ENCODE data around the gene RPTOR.

RPTOR gene

GRCh38 chr17:80630560-80631120 is 86.0 kb downstream of the RPTOR start:
- no peaks in the 10 kb centered on the region for H3K27me3 ChIP-seq (ENCODE audit: control insufficient read depth, insufficient read depth, low read length)
- no peaks in the 10 kb centered on the region for H3K36me3 ChIP-seq (ENCODE audit: control insufficient read depth, insufficient read depth, low read length)
- DNase-seq (ENCODE audit: low read depth, low spot score), result no peak
- no peak overlapping the region for H3K4me3 ChIP-seq (ENCODE audit: low read length)
- H3K4me1 ChIP-seq (ENCODE audit: control insufficient read depth, insufficient read depth, low read length), result no peaks in the 10 kb centered on the region; the same call in 1 of the 2 replicates
- no CpG with 5 or more reads among the region's 9 CpGs for WGBS (ENCODE audit: insufficient coverage, insufficient read length)
- no peak overlapping the region for H3K27ac ChIP-seq (ENCODE audit: low read length)
- H3K9me3 ChIP-seq (ENCODE audit: control insufficient read depth, insufficient read depth, low read length), result no peaks in the 10 kb centered on the region

DNA sequence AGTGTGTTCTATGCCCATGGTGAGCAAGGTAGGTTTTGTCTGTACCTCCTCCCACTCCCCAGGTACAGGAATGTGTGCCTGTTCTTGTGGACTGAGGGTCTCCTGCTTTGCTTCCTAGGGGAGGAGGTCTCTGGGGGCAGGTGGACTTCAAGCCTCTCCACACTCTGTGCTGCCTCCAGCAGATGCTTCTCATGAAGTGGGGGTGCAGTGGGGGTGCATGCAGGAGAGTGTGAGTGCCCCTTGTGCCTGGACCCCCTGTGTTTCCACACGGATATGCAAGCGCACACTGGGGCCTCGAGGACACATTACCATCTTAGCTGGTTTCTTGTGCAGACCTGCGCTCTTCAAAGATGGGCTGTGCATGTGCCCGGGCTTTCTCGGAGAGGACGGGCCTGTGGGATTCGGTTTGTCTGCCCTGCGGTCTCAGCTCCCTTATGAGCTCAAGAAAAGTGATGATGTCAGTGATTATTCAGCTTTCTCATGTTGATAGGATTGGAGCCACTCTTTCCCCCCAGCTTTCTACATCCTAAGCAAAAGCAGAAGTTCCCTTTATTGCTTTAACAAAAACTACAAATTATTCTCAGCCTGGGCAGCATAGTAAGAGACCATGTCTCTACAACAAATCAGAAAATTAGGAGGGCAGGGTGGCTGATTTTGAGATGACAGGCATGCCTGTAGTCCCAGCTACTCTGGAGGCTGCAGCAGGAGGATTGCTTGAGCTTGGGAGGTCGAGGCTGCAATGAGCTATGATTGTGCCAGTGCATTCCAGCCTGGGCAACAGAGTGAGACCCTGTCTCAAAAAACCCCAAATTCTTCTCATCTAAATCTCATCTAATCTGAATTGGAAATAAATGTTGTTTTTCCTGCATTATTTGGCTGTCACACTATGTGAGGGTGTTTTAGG is 86.8 kb downstream of the RPTOR start:
- H3K27ac ChIP-seq (ENCODE audit: low read length), result no peak overlapping the region
- no peaks in the 10 kb centered on the region for H3K36me3 ChIP-seq (ENCODE audit: control insufficient read depth, insufficient read depth, low read length)
- H3K4me1 ChIP-seq (ENCODE audit: control insufficient read depth, insufficient read depth, low read length), result no peaks in the 10 kb centered on the region; the same call in 1 of the 2 replicates
- no peak overlapping the region for H3K4me3 ChIP-seq (ENCODE audit: low read length)
- H3K9me3 ChIP-seq (ENCODE audit: control insufficient read depth, insufficient read depth, low read length), result no peaks in the 10 kb centered on the region
- WGBS (ENCODE audit: insufficient coverage, insufficient read length), result no CpG with 5 or more reads among the region's 10 CpGs
- H3K27me3 ChIP-seq (ENCODE audit: control insufficient read depth, insufficient read depth, low read length), result no peaks in the 10 kb centered on the region
- no peak for DNase-seq (ENCODE audit: low read depth, low spot score)

DNA sequence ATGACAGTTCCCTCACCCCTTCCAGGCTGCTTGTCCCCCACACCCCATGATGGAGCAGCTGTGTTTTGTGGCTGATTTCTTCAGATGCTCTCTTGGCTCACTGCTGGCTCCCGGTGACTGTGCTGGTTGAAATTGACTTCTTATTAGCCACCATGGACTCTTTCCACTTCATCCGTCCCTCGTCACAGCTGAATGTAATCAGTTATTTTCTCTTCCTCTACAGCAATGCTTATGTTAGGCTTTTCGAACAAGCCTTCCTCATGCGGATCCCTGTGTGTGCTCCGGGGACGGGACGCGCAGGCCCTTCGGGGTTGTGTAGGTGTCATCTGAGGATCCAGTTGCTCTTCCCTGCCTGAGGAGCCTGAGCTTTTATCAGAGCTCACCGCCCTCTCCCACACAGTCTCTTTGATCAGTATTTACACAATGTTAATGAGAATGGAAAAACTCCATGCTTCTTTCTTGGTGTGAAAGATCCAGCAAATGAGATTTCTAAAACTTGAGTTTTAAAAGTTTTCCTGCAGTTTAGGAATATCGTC is 87.5 kb downstream of the RPTOR start:
- no peak overlapping the region for H3K4me3 ChIP-seq (ENCODE audit: low read length)
- H3K9me3 ChIP-seq (ENCODE audit: control insufficient read depth, insufficient read depth, low read length), result no peaks in the 10 kb centered on the region
- no peak for DNase-seq (ENCODE audit: low read depth, low spot score)
- no peaks in the 10 kb centered on the region; the same call in 1 of the 2 replicates for H3K4me1 ChIP-seq (ENCODE audit: control insufficient read depth, insufficient read depth, low read length)
- H3K27ac ChIP-seq (ENCODE audit: low read length), result no peak overlapping the region
- no peaks in the 10 kb centered on the region for H3K36me3 ChIP-seq (ENCODE audit: control insufficient read depth, insufficient read depth, low read length)
- WGBS (ENCODE audit: insufficient coverage, insufficient read length), result no CpG with 5 or more reads among the region's 12 CpGs
- no peaks in the 10 kb centered on the region for H3K27me3 ChIP-seq (ENCODE audit: control insufficient read depth, insufficient read depth, low read length)

- no peak for DNase-seq (ENCODE audit: low read depth, low spot score)
- Histone ChIP-seq H3K27me3 (ENCODE audit: control insufficient read depth, insufficient read depth, low read length) (no peaks in the 10 kb centered on the region), H3K4me3 (ENCODE audit: low read length) (no peak overlapping the region), H3K9me3 (ENCODE audit: control insufficient read depth, insufficient read depth, low read length) (no peaks in the 10 kb centered on the region), H3K4me1 (ENCODE audit: control insufficient read depth, insufficient read depth, low read length) (no peaks in the 10 kb centered on the region; the same call in 1 of the 2 replicates), H3K36me3 (ENCODE audit: control insufficient read depth, insufficient read depth, low read length) (no peaks in the 10 kb centered on the region), H3K27ac (ENCODE audit: low read length) (no peak overlapping the region)
- no CpG with 5 or more reads among the region's 19 CpGs for WGBS (ENCODE audit: insufficient coverage, insufficient read length)
These were observed 88.6 kb downstream of the RPTOR start for GRCh38 chr17:80633207-80633606.

GRCh38 chr17:80633994-80634566 is 89.4 kb downstream of the RPTOR start:
- H3K4me3 ChIP-seq (ENCODE audit: low read length), result no peak overlapping the region
- WGBS (ENCODE audit: insufficient coverage, insufficient read length), result no CpG with 5 or more reads among the region's 24 CpGs
- H3K27me3 ChIP-seq (ENCODE audit: control insufficient read depth, insufficient read depth, low read length), result no peaks in the 10 kb centered on the region
- no peaks in the 10 kb centered on the region for H3K9me3 ChIP-seq (ENCODE audit: control insufficient read depth, insufficient read depth, low read length)
- no peaks in the 10 kb centered on the region for H3K36me3 ChIP-seq (ENCODE audit: control insufficient read depth, insufficient read depth, low read length)
- no peak for DNase-seq (ENCODE audit: low read depth, low spot score)
- H3K4me1 ChIP-seq (ENCODE audit: control insufficient read depth, insufficient read depth, low read length), result no peaks in the 10 kb centered on the region; the same call in 1 of the 2 replicates
- H3K27ac ChIP-seq (ENCODE audit: low read length), result no peak overlapping the region

GRCh38 chr17:80636361-80637018 is 91.9 kb downstream of the RPTOR start:
- no peaks in the 10 kb centered on the region for H3K9me3 ChIP-seq (ENCODE audit: control insufficient read depth, insufficient read depth, low read length)
- no peak for DNase-seq (ENCODE audit: low read depth, low spot score)
- H3K4me1 ChIP-seq (ENCODE audit: control insufficient read depth, insufficient read depth, low read length), result no peaks in the 10 kb centered on the region; the same call in 1 of the 2 replicates
- no CpG with 5 or more reads among the region's 20 CpGs for WGBS (ENCODE audit: insufficient coverage, insufficient read length)
- no peaks in the 10 kb centered on the region for H3K36me3 ChIP-seq (ENCODE audit: control insufficient read depth, insufficient read depth, low read length)
- no peak overlapping the region for H3K4me3 ChIP-seq (ENCODE audit: low read length)
- H3K27ac ChIP-seq (ENCODE audit: low read length), result no peak overlapping the region
- H3K27me3 ChIP-seq (ENCODE audit: control insufficient read depth, insufficient read depth, low read length), result no peaks in the 10 kb centered on the region

DNA sequence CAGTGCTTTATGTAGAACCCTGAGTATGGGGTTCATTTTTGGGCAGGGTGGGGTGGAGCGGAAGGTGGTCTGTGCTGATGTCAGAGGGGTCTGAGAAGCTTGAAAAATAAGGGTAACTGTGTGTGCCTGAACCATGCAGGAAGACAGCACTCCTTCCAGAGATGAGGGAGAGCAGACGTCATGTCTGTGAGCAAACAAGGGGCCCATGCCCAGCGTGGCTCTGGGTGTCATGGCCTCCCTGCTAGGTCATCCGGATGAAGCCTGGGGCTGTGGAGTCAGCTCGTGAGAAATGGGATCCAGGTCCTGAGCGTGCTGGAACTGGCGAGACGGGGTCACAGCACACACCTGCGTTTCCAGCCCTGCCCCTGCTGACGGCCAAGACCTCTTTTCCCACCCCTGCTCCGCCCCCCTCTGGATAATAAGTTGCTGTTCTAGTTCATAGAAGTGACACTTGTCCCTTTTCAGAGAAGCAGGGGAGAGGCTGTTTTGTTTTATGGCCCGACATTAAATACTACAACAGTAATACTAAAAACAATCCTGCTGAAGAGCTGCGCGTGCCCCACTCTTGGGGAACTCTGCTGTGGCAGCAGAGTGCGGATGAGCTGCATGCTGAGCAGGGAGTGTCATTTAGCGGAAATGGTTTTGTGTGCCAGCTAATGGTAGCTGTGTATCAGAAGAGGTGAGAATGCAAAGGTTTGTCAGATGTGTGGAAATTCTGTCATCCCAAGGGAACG is 92.6 kb downstream of the RPTOR start:
- Histone ChIP-seq H3K4me1 (ENCODE audit: control insufficient read depth, insufficient read depth, low read length) (no peaks in the 10 kb centered on the region), H3K9me3 (ENCODE audit: control insufficient read depth, insufficient read depth, low read length) (no peaks in the 10 kb centered on the region), H3K27ac (ENCODE audit: low read length) (no peak overlapping the region), H3K27me3 (ENCODE audit: control insufficient read depth, insufficient read depth, low read length) (no peaks in the 10 kb centered on the region), H3K36me3 (ENCODE audit: control insufficient read depth, insufficient read depth, low read length) (no peaks in the 10 kb centered on the region), H3K4me3 (ENCODE audit: low read length) (no peak overlapping the region)
- no CpG with 5 or more reads among the region's 17 CpGs for WGBS (ENCODE audit: insufficient coverage, insufficient read length)
- no peak for DNase-seq (ENCODE audit: low read depth, low spot score)

DNA sequence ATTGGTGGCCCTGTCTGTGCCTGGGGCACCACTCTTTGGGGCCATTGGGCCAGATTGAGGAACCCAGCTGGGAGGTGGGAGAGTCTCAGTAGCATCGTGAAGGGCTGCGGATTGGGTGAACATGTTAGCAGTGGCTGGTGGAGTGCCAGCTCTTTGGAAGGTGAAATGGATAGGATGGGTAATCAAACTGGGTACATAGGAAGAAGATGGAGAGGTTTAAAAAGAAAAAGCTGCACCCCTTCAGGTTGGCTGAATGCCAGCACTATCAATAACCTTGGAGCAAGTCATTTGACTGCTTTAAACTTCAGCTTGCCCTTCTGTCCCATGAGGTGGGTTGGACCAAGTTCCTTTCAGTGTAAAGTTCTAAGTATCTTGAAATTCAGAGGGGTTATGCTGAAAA is 95.0 kb downstream of the RPTOR start:
- H3K4me3 ChIP-seq (ENCODE audit: low read length), result no peak overlapping the region
- no peak for DNase-seq (ENCODE audit: low read depth, low spot score)
- no peaks in the 10 kb centered on the region for H3K36me3 ChIP-seq (ENCODE audit: control insufficient read depth, insufficient read depth, low read length)
- no peaks in the 10 kb centered on the region for H3K9me3 ChIP-seq (ENCODE audit: control insufficient read depth, insufficient read depth, low read length)
- H3K27ac ChIP-seq (ENCODE audit: low read length), result no peak overlapping the region
- no CpG with 5 or more reads among the region's 2 CpGs for WGBS (ENCODE audit: insufficient coverage, insufficient read length)
- no peaks in the 10 kb centered on the region for H3K27me3 ChIP-seq (ENCODE audit: control insufficient read depth, insufficient read depth, low read length)
- no peaks in the 10 kb centered on the region for H3K4me1 ChIP-seq (ENCODE audit: control insufficient read depth, insufficient read depth, low read length)

GRCh38 chr17:80640366-80641084 is 95.9 kb downstream of the RPTOR start:
- no peak overlapping the region for H3K4me3 ChIP-seq (ENCODE audit: low read length)
- no peak for DNase-seq (ENCODE audit: low read depth, low spot score)
- H3K9me3 ChIP-seq (ENCODE audit: control insufficient read depth, insufficient read depth, low read length), result no peaks in the 10 kb centered on the region
- WGBS (ENCODE audit: insufficient coverage, insufficient read length), result no CpG with 5 or more reads among the region's 19 CpGs
- H3K36me3 ChIP-seq (ENCODE audit: control insufficient read depth, insufficient read depth, low read length), result no peaks in the 10 kb centered on the region
- H3K27ac ChIP-seq (ENCODE audit: low read length), result no peak overlapping the region
- no peaks in the 10 kb centered on the region for H3K4me1 ChIP-seq (ENCODE audit: control insufficient read depth, insufficient read depth, low read length)
- no peaks in the 10 kb centered on the region for H3K27me3 ChIP-seq (ENCODE audit: control insufficient read depth, insufficient read depth, low read length)
